HepG2 (cell line): ENCODE data around the gene ATF3. TPM values are rescaled to one million over a fixed set of nuclear protein-coding genes. Genes with fewer than 3 reads are reported as not detected.

Experiments used
- ATAC-seq: fragments of 200-7000 bp; cut with Tn5 transposase; 3 replicates; pipeline ENCODE4 v1.9.1; 2020; ENCODE audit warnings: mild to moderate bottlenecking, moderate library complexity
- BruUV-seq: library from RNA; stranded (reverse); fragments of 400-500 nt; replicated peaks from 2 replicates; lab custom pipeline; 2021; lab: Mats Ljungman, UMichigan
- CTCF ChIA-PET: fragments of 300-600 bp; formaldehyde crosslinking; extraction: SDS; loops from one replicate; lab custom pipeline; 2021; ENCODE audit warnings: low total read pairs, inconsistent platforms, low intra/inter-chr PET ratio; lab: Yijun Ruan, JAX
- POLR2A ChIA-PET: fragments of 350-600 bp; sonication (Branson Sonifier 250); formaldehyde crosslinking; loops from one replicate; lab custom pipeline; 2020; ENCODE audit warnings: antibody characterized with exemption, inconsistent platforms; lab: Yijun Ruan, JAX
- DNase-seq: peaks from one replicate; pipeline ENCODE4 v3.0.0-alpha.2; 2015; ENCODE audit warnings: low spot score
- FAIRE-seq: peaks from 3 replicates; lab custom pipeline; 2011; peaks lifted over from hg19 to GRCh38; lab: Jason Lieb, UNC
- H2AFZ ChIP-seq: one replicate; pipeline ENCODE4 v1.6.1; 2011; ENCODE audit warnings: low read length, inconsistent platforms
- H3K27ac ChIP-seq: fragments of 300-600 bp; 3 replicates; pipeline ENCODE4 v1.8.0; 2011; ENCODE audit warnings: mixed run types, mild to moderate bottlenecking, mixed read lengths, low read length, inconsistent platforms; ENCODE audit not compliant: insufficient read depth; ENCODE audit errors: extremely low read length
- H3K27me3 ChIP-seq, 2 experiments: fragments of 200-600 bp in 1 of 2; 2 replicates in 1 of 2; 3 replicates in 1 of 2; pipeline versions ENCODE4 v1.6.0 to v1.8.0; 2011; ENCODE audit warnings: low read length in 2 of 2, mild to moderate bottlenecking in 2 of 2, moderate library complexity in 2 of 2, inconsistent platforms in 1 of 2; ENCODE audit not compliant: insufficient read depth in 2 of 2, control insufficient read depth in 1 of 2
- H3K36me3 ChIP-seq, 2 experiments: fragments of 200-600 bp in 1 of 2; replicated peaks in 1 of 2; 2 replicates in 1 of 2; 3 replicates in 1 of 2; pipeline versions ENCODE4 v1.5.1 to v1.8.0; 2011; ENCODE audit warnings: low read length in 2 of 2, inconsistent platforms in 1 of 2; ENCODE audit not compliant: insufficient read depth in 2 of 2, control insufficient read depth in 1 of 2
- H3K4me1 ChIP-seq: 2 replicates; pipeline ENCODE4 v1.5.1; 2012; ENCODE audit warnings: low read length, inconsistent platforms; ENCODE audit not compliant: insufficient read depth
- H3K4me2 ChIP-seq: 2 replicates; pipeline ENCODE4 v1.6.0; 2011; ENCODE audit warnings: low read depth, low read length, inconsistent platforms
- H3K4me3 ChIP-seq, 3 experiments: fragments of 200-600 bp in 1 of 3; sonication (generic), shearing (Covaris generic) in 1 of 3; replicated peaks in 1 of 3; 2 replicates each; pipeline ENCODE4 v1.5.1; 2011 to 2016; ENCODE audit warnings: low read length in 3 of 3, inconsistent platforms in 2 of 3, low read depth in 2 of 3, mild to moderate bottlenecking in 2 of 3, control low read depth in 1 of 3, mixed read lengths in 1 of 3; ENCODE audit not compliant: insufficient read depth in 1 of 3
- H3K79me2 ChIP-seq: one replicate; pipeline ENCODE4 v1.6.1; 2011; ENCODE audit warnings: low read length, inconsistent platforms; ENCODE audit not compliant: insufficient read depth
- H3K9ac ChIP-seq: 2 replicates; pipeline ENCODE4 v1.6.0; 2011; ENCODE audit warnings: mild to moderate bottlenecking, low read depth, low read length, inconsistent platforms; ENCODE audit not compliant: insufficient read depth
- H3K9me3 ChIP-seq: 2 replicates; pipeline ENCODE4 v1.5.1; 2012; ENCODE audit warnings: mild to moderate bottlenecking, low read length
- H4K20me1 ChIP-seq: 2 replicates; pipeline ENCODE4 v1.6.0; 2011; ENCODE audit warnings: inconsistent platforms, mild to moderate bottlenecking, low read length, moderate library complexity; ENCODE audit not compliant: insufficient read depth
- ARID2 ChIP-seq: sonication (generic); formaldehyde crosslinking; IDR thresholded peaks from 2 replicates; pipeline ENCODE4 v1.8.1; 2022; ENCODE audit warnings: mild to moderate bottlenecking, missing genetic modification reagents, borderline replicate concordance
- CAMTA2 ChIP-seq: sonication (generic); formaldehyde crosslinking; IDR thresholded peaks from 2 replicates; pipeline ENCODE4 v1.4.0; 2020; ENCODE audit warnings: mild to moderate bottlenecking, missing genetic modification reagents, borderline replicate concordance
- CBFB ChIP-seq: sonication (generic); formaldehyde crosslinking; IDR thresholded peaks from 2 replicates; pipeline ENCODE4 v1.4.0; 2020; ENCODE audit warnings: missing genetic modification reagents
- CBX1 ChIP-seq: IDR thresholded peaks from one replicate; pipeline ENCODE4 v1.6.1; 2016; ENCODE audit warnings: antibody characterized with exemption, low read depth
- CERS6 ChIP-seq: sonication (generic); formaldehyde crosslinking; IDR thresholded peaks from 2 replicates; pipeline ENCODE4 v1.5.0; 2020; ENCODE audit warnings: missing genetic modification reagents
- IKZF5 ChIP-seq: IDR thresholded peaks from 2 replicates; pipeline ENCODE4 v1.6.1; 2018; ENCODE audit warnings: missing genetic modification reagents, mild to moderate bottlenecking, missing compliant biosample characterization
- IRX3 ChIP-seq: sonication (generic); formaldehyde crosslinking; IDR thresholded peaks from 2 replicates; pipeline ENCODE4 v1.8.1; 2023; ENCODE audit warnings: mild to moderate bottlenecking, low read depth, missing genetic modification reagents, borderline replicate concordance
- ZBTB20 ChIP-seq: sonication (generic); formaldehyde crosslinking; IDR thresholded peaks from 2 replicates; pipeline ENCODE4 v1.8.1; 2023; ENCODE audit warnings: missing genetic modification reagents, low read depth, mild to moderate bottlenecking, borderline replicate concordance
- ZNF280D ChIP-seq: sonication (generic); formaldehyde crosslinking; IDR thresholded peaks from 2 replicates; pipeline ENCODE4 v1.5.1; 2020; ENCODE audit warnings: mild to moderate bottlenecking, missing genetic modification reagents
- ZNF576 ChIP-seq: sonication (generic); formaldehyde crosslinking; IDR thresholded peaks from 2 replicates; pipeline ENCODE4 v1.4.0; 2020; ENCODE audit warnings: mild to moderate bottlenecking, missing genetic modification reagents
- ZSCAN29 ChIP-seq: sonication (generic); formaldehyde crosslinking; conservative IDR thresholded peaks from 2 replicates; pipeline ENCODE4 v1.4.0; 2020; ENCODE audit warnings: mild to moderate bottlenecking, missing genetic modification reagents
- WGBS: methylation state at CpG from one replicate; pipeline ENCODE4 v1.1.6; 2017; ENCODE audit warnings: low lambda C conversion rate; 5-methylcytosine and 5-hydroxymethylcytosine counted together
- in situ Hi-C: cut with HindIII; loops from 2 replicates; pipeline ENCODE4 v1.10.0; 2017; ENCODE audit warnings: low pct_unique_long_range_greater_than_20kb; ENCODE audit not compliant: extremely low pct_ligation_motif_present
- intact Hi-C: fragments of 100-400 bp; cut with micrococcal nuclease; formaldehyde crosslinking; loops from one replicate; pipeline ENCODE4 v1.10.0; 2022; ENCODE audit not compliant: unreplicated experiment
- polyA plus RNA-seq, 8 experiments: library from polyadenylated mRNA; depleted of rRNA in 3 of 8; stranded (reverse) in 7 of 8; unstranded in 1 of 8; fragments of >200 nt; fragmentation: Illumina TruSeq in 4 of 8; extraction: Trizol in 4 of 8; gene quantifications; 2 replicates each; pipeline versions ENCODE4 v1.2.1 to v1.2.3, GENCODE V29; 2011 to 2016; ENCODE audit warnings: low read depth in 4 of 8, missing spikeins in 1 of 8, mixed read lengths in 1 of 8; ENCODE audit not compliant: insufficient read depth in 1 of 8
- total RNA-seq, 5 experiments: library from RNA; depleted of rRNA; stranded (reverse); fragments of >200 nt; fragmentation: Illumina TruSeq; extraction: Trizol; gene quantifications; 2 replicates each; pipeline ENCODE4 v1.2.3, GENCODE V29; 2016; ENCODE audit warnings: low read depth in 1 of 5

ATF3 gene
- total and polyA plus RNA-seq, 2 of the 13 experiments (the other 11 are each of a cell fraction or from before 2014, with no cell fraction given), result 5.0 to 13.0 TPM

- TF ChIP-seq CERS6 (no peak), ZSCAN29 (CRISPR knock-in tag) (no peak), CAMTA2 (CRISPR knock-in tag) (no peak)
These were observed 569 bp downstream of the ATF3 start (continued) for GRCh38 chr1:212608959-212609700.

- ChIA-PET POLR2A (interaction anchor here (1.0 to 2.7 kb wide), 2 partner anchors 13 to 55 kb away, joined by 3 to 33 read pairs; no protein-coding TSS in a partner anchor), CTCF (no interaction called here)
- Histone ChIP-seq H2AFZ (no peak overlapping the region), H3K27ac (no peak overlapping the region), H3K4me2 (peak overlapping the region; percentile 99), H3K27me3 (peaks cover 11 to 31% of the 10 kb centered on the region in 2 experiments), H4K20me1 (peaks cover 38% of the 10 kb centered on the region), H3K79me2 (peaks cover 18% of the 10 kb centered on the region), H3K4me1 (peaks cover 48% of the 10 kb centered on the region), H3K9ac (peak overlapping the region; percentile 91), H3K36me3 (peaks cover under 1 to 2% of the 10 kb centered on the region in 2 experiments; a peak in 4 of 5 replicates), H3K4me3 (peak overlapping the region; percentile 76 to 83 (median 77)), H3K9me3 (no peaks in the 10 kb centered on the region)
- BruUV-seq, result TSS peak; percentile 59
- in situ Hi-C loops (no loop called here), intact Hi-C loops (no loop called here)
- WGBS, result 36% methylated on average over 13 of the region's 20 CpGs
- ATAC-seq (peak; percentile 6), FAIRE-seq (no peak), DNase-seq (no peak)
- no peak for TF ChIP-seq CBX1
- 0 out of 2 replicates have a peak, but pooled peaks have one; percentile 7 for TF ChIP-seq ZNF576 (CRISPR knock-in tag)
- 0 out of 2 replicates have a peak, but pooled peaks have one; percentile 17 for TF ChIP-seq ZSCAN29 (CRISPR knock-in tag)
- 0 out of 2 replicates have a peak, but pooled peaks have one; percentile 0 for TF ChIP-seq ARID2 (CRISPR knock-in tag)
- no peak for TF ChIP-seq IRX3 (CRISPR knock-in tag)
- TF ChIP-seq CBFB (CRISPR knock-in tag), result 0 out of 2 replicates have a peak, but pooled peaks have one; percentile 5
- TF ChIP-seq ZBTB20 (CRISPR knock-in tag), result 0 out of 2 replicates have a peak, but pooled peaks have one; percentile 48
- peak; percentile 58; the same call in 1 of the 2 replicates for TF ChIP-seq ZNF280D
- 0 out of 2 replicates have a peak, but pooled peaks have one; percentile 4 for TF ChIP-seq IKZF5 (CRISPR knock-in tag)
These were observed 1.4 kb downstream of the ATF3 start for GRCh38 chr1:212609701-212610574.
